Left forelimb (tissue), 1 donor: ENCODE measurements around the gene ZBTB20.

Source experiments
- DNase-seq: peaks from one replicate; pipeline ENCODE4 v3.0.0-alpha.2; 2018; ENCODE audit warnings: low spot score

The ZBTB20 gene

GRCh38 chr3:114406286-114406685 lies 740.8 kb downstream of the ZBTB20 start:
- no peak for DNase-seq

- no peak for DNase-seq
Measured at GRCh38 chr3:114405202-114405990, 741.7 kb downstream of the ZBTB20 start.

- no peak for DNase-seq
Measured at GRCh38 chr3:114404590-114404989, 742.5 kb downstream of the ZBTB20 start.

- DNase-seq = no peak
Measured at GRCh38 chr3:114402838-114403237, 744.2 kb downstream of the ZBTB20 start.

- no peak for DNase-seq
Measured at GRCh38 chr3:114401346-114401745, 745.7 kb downstream of the ZBTB20 start.

- DNase-seq = no peak
Measured at GRCh38 chr3:114400371-114400770, 746.7 kb downstream of the ZBTB20 start.

GRCh38 chr3:114394551-114394950 lies 752.5 kb downstream of the ZBTB20 start:
- DNase-seq = no peak

GRCh38 chr3:114393367-114394072 lies 753.6 kb downstream of the ZBTB20 start:
- no peak for DNase-seq

GRCh38 chr3:114392831-114393230 lies 754.3 kb downstream of the ZBTB20 start:
- no peak for DNase-seq

- no peak for DNase-seq
Measured at GRCh38 chr3:114389156-114389555, 757.9 kb downstream of the ZBTB20 start.

GRCh38 chr3:114384558-114384903 lies 762.6 kb downstream of the ZBTB20 start:
- DNase-seq = no peak

- DNase-seq = peak; percentile 76
Measured at GRCh38 chr3:114383875-114384557, 763.1 kb downstream of the ZBTB20 start.

- DNase-seq = no peak
Measured at GRCh38 chr3:114380233-114380651, 766.8 kb downstream of the ZBTB20 start.

- DNase-seq = no peak
Measured at GRCh38 chr3:114379266-114379665, 767.8 kb downstream of the ZBTB20 start.

- no peak for DNase-seq
Measured at GRCh38 chr3:114378760-114379159, 768.3 kb downstream of the ZBTB20 start.

GRCh38 chr3:114377426-114377825 lies 769.7 kb downstream of the ZBTB20 start:
- no peak for DNase-seq

GRCh38 chr3:114376516-114377185 lies 770.4 kb downstream of the ZBTB20 start:
- no peak for DNase-seq

GRCh38 chr3:114375608-114376421 lies 771.3 kb downstream of the ZBTB20 start:
- no peak for DNase-seq

- no peak for DNase-seq
Measured at GRCh38 chr3:114374433-114374990, 772.6 kb downstream of the ZBTB20 start.

GRCh38 chr3:114370537-114371174 lies 776.4 kb downstream of the ZBTB20 start:
- DNase-seq = no peak

GRCh38 chr3:114365909-114366308 lies 781.2 kb downstream of the ZBTB20 start:
- no peak for DNase-seq
